ENCODE data around the gene C22orf39. TPM values are rescaled to one million over a fixed set of nuclear protein-coding genes. Genes with fewer than 3 reads are reported as not detected.

C22orf39 gene
- polyA plus RNA-seq, 1 of the 3 experiments (the other 2 are of a cell fraction): 17.7 TPM

DNA sequence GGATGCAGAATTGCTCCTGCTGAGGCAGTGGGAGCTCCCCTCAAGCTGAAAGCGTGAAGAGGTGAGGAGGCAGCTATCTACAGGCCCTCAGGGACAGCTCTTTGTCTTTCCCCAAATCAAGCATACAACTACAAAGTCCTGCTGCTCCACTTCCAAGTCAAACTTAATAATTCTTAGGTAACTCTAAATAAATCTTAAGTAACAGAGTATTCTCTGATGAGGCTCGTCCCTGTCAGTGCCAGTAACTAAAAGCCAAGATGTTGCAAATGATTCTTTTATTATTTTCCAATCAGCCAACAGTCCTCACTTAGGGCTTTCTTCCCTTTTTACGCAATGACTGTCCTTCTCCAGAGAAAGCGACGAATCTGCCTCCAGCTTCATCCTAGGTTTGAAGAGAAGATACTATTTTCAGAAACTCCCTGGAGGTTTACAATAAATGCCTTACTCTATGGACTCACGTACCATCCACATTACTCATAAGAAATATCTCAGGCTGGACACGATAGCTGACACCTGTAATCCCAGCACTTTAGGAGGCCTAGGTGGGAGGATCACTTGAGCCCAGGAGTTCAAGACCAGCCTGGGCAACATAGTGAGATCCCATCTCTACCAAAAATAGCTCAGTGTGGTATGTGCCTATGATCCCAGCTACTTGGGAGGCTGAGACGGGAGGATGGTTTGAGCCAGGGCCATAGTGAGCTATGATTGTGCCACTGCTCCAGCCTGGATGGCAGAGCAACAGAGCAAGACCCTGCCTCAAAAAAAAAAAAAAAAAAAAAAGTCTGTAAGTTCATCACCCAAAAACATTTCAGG is 3.1 kb upstream of the C22orf39 start:
- Histone ChIP-seq H3K79me2 (ENCODE audit: insufficient read depth) (peaks cover 20% of the 10 kb centered on the region), H3K4me2 (no peak overlapping the region), H3K4me3 (ENCODE audit: low read depth in 2 of 2, low read length in 1 of 2) (no peak overlapping the region), H3K27ac (ENCODE audit: low read depth in 2 of 2, low read length in 1 of 2) (no peak overlapping the region), H3K27me3 (ENCODE audit: insufficient read depth) (no peaks in the 10 kb centered on the region), H3K9me3 (no peaks in the 10 kb centered on the region), H3K9me2 (no peaks in the 10 kb centered on the region), H4K20me1 (ENCODE audit: insufficient read depth) (no peaks in the 10 kb centered on the region), H3F3A (replicated peaks; ENCODE audit: insufficient read depth) (peaks cover 9% of the 10 kb centered on the region), H3K9ac (no peak overlapping the region), H3K4me1 (ENCODE audit: control insufficient read depth in 1 of 2, insufficient read depth in 2 of 2, low read depth in 1 of 2, low read length in 1 of 2) (peaks cover 0 to 19% of the 10 kb centered on the region in 2 experiments; a peak in 1 of 4 replicates), H3K36me3 (replicated peaks in 1 of 2; ENCODE audit: control insufficient read depth in 1 of 2, insufficient read depth in 2 of 2, low read length in 1 of 2) (peaks cover 28 to 58% of the 10 kb centered on the region in 2 experiments), H2AFZ (ENCODE audit: low read depth) (no peak overlapping the region)
- ChIA-PET POLR2A (interaction anchor here (0.7 kb wide), 1 partner anchor 1423 kb away, joined by 3 read pairs; no protein-coding TSS in a partner anchor), CTCF (interaction anchor here (1.9 kb wide), 1 partner anchor 179 kb away, joined by 7 read pairs; no protein-coding TSS in a partner anchor)
- 84% methylated on average over 8 of the region's 8 CpGs for WGBS (ENCODE audit: low lambda C conversion rate)
- TF ChIP-seq TEAD4 (IDR thresholded peaks at IDR 0.05; ENCODE audit: borderline replicate concordance, insufficient read depth) (no peak), EP300 (IDR thresholded peaks at IDR 0.05; ENCODE audit: borderline replicate concordance in 1 of 2, low read depth in 1 of 2, low read length in 1 of 2) (no peak), MXI1 (IDR thresholded peaks at IDR 0.05; ENCODE audit: low read depth, low read length) (no peak), JUND (IDR thresholded peaks at IDR 0.05) (no peak), GATA2 (CRISPR knock-in tag; IDR thresholded peaks at IDR 0.05) (no peak), GABPA (IDR thresholded peaks at IDR 0.05; ENCODE audit: low read depth) (no peak), FOXM1 (IDR thresholded peaks at IDR 0.05; ENCODE audit: low read depth) (no peak), YY1 (IDR thresholded peaks at IDR 0.05; ENCODE audit: low read depth) (no peak), POLR2AphosphoS5 (IDR thresholded peaks at IDR 0.05; ENCODE audit: low read depth, low read length) (no peak), NRF1 (IDR thresholded peaks at IDR 0.05; ENCODE audit: low read depth, low read length) (no peak), CHD2 (IDR thresholded peaks at IDR 0.05; ENCODE audit: low read length, partially characterized antibody) (no peak)
- TF ChIP-seq, protein P1, sequence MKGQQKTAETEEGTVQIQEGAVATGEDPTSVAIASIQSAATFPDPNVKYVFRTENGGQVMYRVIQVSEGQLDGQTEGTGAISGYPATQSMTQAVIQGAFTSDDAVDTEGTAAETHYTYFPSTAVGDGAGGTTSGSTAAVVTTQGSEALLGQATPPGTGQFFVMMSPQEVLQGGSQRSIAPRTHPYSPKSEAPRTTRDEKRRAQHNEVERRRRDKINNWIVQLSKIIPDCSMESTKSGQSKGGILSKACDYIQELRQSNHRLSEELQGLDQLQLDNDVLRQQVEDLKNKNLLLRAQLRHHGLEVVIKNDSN (IDR thresholded peaks at IDR 0.05; ENCODE audit: borderline replicate concordance, low read depth): no peak
- TF ChIP-seq, protein P2, sequence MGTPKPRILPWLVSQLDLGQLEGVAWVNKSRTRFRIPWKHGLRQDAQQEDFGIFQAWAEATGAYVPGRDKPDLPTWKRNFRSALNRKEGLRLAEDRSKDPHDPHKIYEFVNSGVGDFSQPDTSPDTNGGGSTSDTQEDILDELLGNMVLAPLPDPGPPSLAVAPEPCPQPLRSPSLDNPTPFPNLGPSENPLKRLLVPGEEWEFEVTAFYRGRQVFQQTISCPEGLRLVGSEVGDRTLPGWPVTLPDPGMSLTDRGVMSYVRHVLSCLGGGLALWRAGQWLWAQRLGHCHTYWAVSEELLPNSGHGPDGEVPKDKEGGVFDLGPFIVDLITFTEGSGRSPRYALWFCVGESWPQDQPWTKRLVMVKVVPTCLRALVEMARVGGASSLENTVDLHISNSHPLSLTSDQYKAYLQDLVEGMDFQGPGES (IDR thresholded peaks at IDR 0.05; ENCODE audit: low read depth, low read length): no peak
- no peak for DNase-seq

DNA sequence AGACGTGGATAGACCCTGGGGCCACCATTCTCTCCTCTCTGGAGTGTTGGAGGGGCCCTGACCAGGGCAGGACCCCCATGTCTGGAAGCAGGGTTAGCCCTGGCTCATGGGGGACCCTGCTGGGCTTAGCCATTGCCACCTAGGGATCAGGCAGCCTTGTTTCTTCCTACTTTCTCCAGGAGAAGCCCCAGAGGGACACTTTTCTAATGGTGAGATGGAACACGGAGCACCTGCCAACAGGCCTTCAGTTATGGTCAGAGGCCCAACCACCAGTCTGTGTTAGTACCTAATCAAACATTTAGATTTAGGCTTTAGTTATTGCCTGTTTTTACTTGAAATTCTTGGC is 1.9 kb upstream of the C22orf39 start:
- ChIA-PET POLR2A (no interaction called here), CTCF (no interaction called here)
- WGBS (ENCODE audit: low lambda C conversion rate): 68% methylated on average over 2 of the region's 2 CpGs
- Histone ChIP-seq H3K4me1 (ENCODE audit: control insufficient read depth in 1 of 2, insufficient read depth in 2 of 2, low read depth in 1 of 2, low read length in 1 of 2) (peaks cover 0 to 19% of the 10 kb centered on the region in 2 experiments; a peak in 1 of 4 replicates), H3K9ac (no peak overlapping the region), H2AFZ (ENCODE audit: low read depth) (no peak overlapping the region), H4K20me1 (ENCODE audit: insufficient read depth) (no peaks in the 10 kb centered on the region), H3K27ac (ENCODE audit: low read depth in 2 of 2, low read length in 1 of 2) (no peak overlapping the region), H3K27me3 (ENCODE audit: insufficient read depth) (no peaks in the 10 kb centered on the region), H3K9me3 (no peaks in the 10 kb centered on the region), H3F3A (replicated peaks; ENCODE audit: insufficient read depth) (peaks cover 9% of the 10 kb centered on the region), H3K4me3 (ENCODE audit: low read depth in 2 of 2, low read length in 1 of 2) (no peak overlapping the region), H3K9me2 (no peaks in the 10 kb centered on the region), H3K36me3 (replicated peaks in 1 of 2; ENCODE audit: control insufficient read depth in 1 of 2, insufficient read depth in 2 of 2, low read length in 1 of 2) (peaks cover 24 to 56% of the 10 kb centered on the region in 2 experiments), H3K4me2 (no peak overlapping the region), H3K79me2 (ENCODE audit: insufficient read depth) (peaks cover 31% of the 10 kb centered on the region)
- no peak for DNase-seq
- TF ChIP-seq CHD2 (IDR thresholded peaks at IDR 0.05; ENCODE audit: low read length, partially characterized antibody): no peak
- no peak for TF ChIP-seq CTCF (IDR thresholded peaks at IDR 0.05)
- no peak for TF ChIP-seq RXRA (IDR thresholded peaks at IDR 0.05; ENCODE audit: borderline replicate concordance, low read depth)
- TF ChIP-seq, protein P1 (IDR thresholded peaks at IDR 0.05; ENCODE audit: borderline replicate concordance, low read depth): no peak
- no peak for TF ChIP-seq FOXM1 (IDR thresholded peaks at IDR 0.05; ENCODE audit: low read depth)
- TF ChIP-seq, protein P2 (IDR thresholded peaks at IDR 0.05; ENCODE audit: low read depth, low read length): no peak
- TF ChIP-seq FOXJ3 (CRISPR knock-in tag; IDR thresholded peaks at IDR 0.05): no peak
- no peak for TF ChIP-seq SMC3 (IDR thresholded peaks at IDR 0.05; ENCODE audit: low read depth, low read length)
- no peak for TF ChIP-seq USF2 (IDR thresholded peaks at IDR 0.05; ENCODE audit: borderline replicate concordance, low read depth, low read length)
- no peak for TF ChIP-seq TEAD4 (IDR thresholded peaks at IDR 0.05; ENCODE audit: borderline replicate concordance, insufficient read depth)
- no peak for TF ChIP-seq MXI1 (IDR thresholded peaks at IDR 0.05; ENCODE audit: low read depth, low read length)

All from SK-N-SH (cell line).